GM12873 (cell line): ENCODE data around the gene MAPK6.

Experiments
- TF ChIP-seq, protein P1 (sequence below): IDR thresholded peaks from 2 replicates; pipeline ENCODE4 v1.5.1; 2012; ENCODE audit warnings: low read depth, mild to moderate bottlenecking, moderate library complexity, low read length, control low read depth; ENCODE audit not compliant: insufficient read depth; ENCODE audit errors: missing control alignments

Gene MAPK6

DNA sequence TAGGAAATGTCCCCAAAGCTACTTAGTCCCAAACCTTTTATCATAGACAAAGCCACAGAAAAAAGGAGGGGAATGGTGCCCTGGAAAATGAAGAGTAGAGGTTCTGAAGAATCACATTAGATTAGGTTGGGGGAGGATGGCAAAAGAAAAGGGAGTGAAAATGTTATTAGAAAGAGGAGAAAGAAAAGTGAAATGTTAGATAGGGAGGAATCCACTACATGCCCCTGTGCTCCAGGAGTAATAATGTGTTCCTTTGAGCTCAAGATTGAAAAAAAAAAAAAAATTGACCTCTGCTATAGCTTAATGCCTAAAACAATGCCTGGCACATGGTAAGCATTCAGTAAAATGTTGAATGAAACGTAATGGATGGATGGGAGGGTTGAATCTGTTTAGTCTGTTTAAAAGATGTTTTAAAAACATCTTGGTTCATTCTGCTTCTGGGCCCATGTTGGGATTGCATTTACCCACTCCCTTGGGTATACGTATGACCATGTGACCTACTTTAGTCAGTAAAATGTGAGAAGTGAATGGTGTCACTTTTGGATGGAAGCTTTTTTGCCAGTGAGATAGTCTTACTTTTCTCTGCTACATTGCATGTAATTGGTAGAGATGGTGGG is 19.0 kb downstream of the MAPK6 start:
- TF ChIP-seq, protein P1, sequence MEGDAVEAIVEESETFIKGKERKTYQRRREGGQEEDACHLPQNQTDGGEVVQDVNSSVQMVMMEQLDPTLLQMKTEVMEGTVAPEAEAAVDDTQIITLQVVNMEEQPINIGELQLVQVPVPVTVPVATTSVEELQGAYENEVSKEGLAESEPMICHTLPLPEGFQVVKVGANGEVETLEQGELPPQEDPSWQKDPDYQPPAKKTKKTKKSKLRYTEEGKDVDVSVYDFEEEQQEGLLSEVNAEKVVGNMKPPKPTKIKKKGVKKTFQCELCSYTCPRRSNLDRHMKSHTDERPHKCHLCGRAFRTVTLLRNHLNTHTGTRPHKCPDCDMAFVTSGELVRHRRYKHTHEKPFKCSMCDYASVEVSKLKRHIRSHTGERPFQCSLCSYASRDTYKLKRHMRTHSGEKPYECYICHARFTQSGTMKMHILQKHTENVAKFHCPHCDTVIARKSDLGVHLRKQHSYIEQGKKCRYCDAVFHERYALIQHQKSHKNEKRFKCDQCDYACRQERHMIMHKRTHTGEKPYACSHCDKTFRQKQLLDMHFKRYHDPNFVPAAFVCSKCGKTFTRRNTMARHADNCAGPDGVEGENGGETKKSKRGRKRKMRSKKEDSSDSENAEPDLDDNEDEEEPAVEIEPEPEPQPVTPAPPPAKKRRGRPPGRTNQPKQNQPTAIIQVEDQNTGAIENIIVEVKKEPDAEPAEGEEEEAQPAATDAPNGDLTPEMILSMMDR, result no peak

GRCh38 chr15:52039925-52040781 is 21.1 kb downstream of the MAPK6 start:
- TF ChIP-seq, protein P1, result no peak

DNA sequence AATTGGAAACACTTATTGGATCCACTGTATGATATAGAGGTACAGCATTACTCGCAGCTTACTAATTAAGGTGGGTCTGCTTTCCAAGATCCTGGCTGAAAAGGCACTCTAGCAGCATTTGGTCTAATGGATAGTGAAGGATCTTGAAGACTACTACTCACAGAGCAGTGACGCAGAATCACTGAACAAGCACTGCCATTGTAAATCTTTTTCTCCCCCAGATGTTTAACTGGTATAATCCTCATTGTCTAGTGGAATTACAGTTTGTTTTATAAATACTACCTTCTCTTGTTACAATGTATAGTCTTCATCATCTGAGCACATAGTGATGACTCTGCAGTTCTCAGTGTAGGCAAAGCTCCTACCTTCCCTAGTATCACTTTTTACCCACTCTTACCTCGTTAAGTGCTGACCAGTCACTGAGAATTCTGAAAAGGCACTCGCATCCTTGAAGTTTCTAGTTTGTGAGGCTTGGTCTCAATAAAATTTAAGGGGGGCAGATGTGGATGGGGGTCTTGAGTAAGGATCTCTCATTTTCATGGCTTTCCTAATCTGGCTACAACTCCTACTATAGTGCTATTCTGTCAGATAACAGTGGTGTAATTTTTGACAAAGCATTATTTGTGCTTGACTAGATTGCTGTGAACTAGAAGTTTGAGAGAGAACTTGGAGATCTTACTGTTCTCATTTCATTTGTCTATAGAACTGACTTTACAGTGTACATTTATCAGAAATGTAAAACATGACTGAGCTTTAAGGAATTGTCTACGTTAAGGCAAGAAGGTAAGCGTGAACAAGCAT is 23.2 kb downstream of the MAPK6 start:
- TF ChIP-seq, protein P1, result no peak

DNA sequence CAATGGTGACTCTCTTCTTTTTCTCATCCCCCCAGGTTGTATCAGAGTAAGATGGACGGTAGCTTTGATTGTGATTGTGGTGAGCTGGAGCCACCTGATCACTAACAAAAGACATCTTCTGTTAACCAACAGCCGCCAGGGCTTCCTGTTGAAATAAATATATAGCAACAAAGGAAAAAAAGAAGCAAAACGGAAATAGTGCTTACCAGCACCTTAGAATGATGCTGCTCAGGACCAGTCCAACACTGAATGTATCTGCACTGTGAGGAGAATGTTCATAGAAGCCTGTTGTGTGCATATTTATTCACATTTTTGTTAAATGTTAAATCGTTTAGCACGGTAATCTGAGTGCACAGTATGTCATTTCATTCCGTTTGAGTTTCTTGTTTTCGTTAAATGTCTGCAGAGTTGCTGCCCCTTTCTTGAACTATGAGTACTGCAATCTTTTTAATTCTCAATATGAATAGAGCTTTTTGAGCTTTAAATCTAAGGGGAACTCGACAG is 26.8 kb downstream of the MAPK6 start:
- TF ChIP-seq, protein P1, result peak; percentile 22

GRCh38 chr15:52050416-52050815 is 31.4 kb downstream of the MAPK6 start:
- TF ChIP-seq, protein P1, result no peak

DNA sequence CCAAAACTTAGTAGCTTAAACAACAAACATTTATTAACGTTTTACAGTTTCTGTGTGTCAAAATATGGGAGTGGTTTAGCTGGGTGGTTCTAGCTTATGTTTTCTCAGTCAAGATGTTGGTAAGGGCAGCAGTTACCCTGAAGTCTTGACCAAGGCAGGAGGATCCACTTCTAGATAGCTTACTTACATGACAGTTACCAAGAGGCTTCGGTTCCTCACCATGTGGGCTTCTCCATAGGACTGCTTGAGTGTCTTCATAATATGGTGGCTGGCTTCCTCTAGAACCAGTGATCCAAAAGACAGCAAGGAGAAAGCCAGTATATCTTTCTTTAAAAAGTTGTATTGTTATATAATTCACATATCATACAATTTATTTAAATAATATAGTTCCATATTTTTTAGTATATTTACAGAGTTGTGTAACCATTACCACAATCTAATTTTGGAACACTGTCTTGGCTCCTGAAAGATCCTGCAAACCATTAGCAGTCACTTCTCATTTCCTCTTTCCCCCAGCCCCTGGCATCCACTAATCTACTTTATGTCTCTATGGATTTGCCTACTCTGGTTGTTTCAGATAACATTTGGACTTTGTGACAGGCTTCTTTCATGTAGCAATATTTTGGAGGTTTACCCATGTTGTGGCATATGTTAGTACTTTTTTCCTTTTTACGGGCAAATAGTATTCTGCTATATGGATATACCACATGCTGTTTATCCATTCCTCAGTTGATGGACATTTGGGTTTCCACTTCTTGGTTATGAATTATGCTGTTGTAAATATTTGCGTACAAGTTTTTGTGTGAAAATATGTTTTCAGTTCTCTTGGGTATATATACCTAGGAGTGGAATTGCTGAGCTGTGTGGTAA is 33.3 kb downstream of the MAPK6 start:
- TF ChIP-seq, protein P1, result no peak
